ENCODE data around the gene ST6GAL1. TPM values are rescaled to one million over a fixed set of nuclear protein-coding genes. Genes with fewer than 3 reads are reported as not detected.
A peak's percentile ranks its signal among the peaks of the same experiment; 100 is the strongest.

Gene ST6GAL1
- total RNA-seq, 1 donor from 2014 or later = 59.9 TPM

DNA sequence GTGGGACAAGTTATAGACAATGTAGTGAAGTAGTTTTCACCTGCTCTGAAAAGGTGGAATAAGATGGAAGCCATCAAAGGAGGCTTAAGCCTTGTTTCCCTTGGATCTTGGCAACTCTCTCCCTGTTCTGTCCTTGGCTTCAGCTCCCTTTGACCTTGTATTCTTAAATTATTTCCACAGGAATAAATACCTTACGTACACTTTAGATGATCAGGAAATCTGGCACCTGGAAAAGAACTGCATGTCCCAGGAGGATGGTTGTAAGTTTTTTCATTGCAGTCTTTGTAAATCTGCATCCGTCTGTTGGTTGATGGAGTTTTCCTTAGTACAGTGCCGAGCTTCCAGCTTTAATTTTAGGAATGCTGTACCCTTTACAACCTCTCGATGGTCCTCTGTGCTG, 11.8 kb downstream of the ST6GAL1 start:
- Histone ChIP-seq H3K4me1 (peaks cover 9 to 35% of the 10 kb centered on the region in 2 donors), H3K27ac (peak overlapping the region; percentile 64 to 79), H3K36me3 (peaks cover 11 to 18% of the 10 kb centered on the region in 2 donors), H3K27me3 (no peaks in the 10 kb centered on the region), H3K9me3 (no peaks in the 10 kb centered on the region), H3K4me3 (no peak overlapping the region)
- TF ChIP-seq, protein P1, sequence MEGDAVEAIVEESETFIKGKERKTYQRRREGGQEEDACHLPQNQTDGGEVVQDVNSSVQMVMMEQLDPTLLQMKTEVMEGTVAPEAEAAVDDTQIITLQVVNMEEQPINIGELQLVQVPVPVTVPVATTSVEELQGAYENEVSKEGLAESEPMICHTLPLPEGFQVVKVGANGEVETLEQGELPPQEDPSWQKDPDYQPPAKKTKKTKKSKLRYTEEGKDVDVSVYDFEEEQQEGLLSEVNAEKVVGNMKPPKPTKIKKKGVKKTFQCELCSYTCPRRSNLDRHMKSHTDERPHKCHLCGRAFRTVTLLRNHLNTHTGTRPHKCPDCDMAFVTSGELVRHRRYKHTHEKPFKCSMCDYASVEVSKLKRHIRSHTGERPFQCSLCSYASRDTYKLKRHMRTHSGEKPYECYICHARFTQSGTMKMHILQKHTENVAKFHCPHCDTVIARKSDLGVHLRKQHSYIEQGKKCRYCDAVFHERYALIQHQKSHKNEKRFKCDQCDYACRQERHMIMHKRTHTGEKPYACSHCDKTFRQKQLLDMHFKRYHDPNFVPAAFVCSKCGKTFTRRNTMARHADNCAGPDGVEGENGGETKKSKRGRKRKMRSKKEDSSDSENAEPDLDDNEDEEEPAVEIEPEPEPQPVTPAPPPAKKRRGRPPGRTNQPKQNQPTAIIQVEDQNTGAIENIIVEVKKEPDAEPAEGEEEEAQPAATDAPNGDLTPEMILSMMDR (IDR thresholded peaks at IDR 0.05) = no peak
- intact Hi-C loops (cut with DNase I) = no loop called here
- no peak for DNase-seq (ENCODE audit: low spot score in 2 of 2)

DNA sequence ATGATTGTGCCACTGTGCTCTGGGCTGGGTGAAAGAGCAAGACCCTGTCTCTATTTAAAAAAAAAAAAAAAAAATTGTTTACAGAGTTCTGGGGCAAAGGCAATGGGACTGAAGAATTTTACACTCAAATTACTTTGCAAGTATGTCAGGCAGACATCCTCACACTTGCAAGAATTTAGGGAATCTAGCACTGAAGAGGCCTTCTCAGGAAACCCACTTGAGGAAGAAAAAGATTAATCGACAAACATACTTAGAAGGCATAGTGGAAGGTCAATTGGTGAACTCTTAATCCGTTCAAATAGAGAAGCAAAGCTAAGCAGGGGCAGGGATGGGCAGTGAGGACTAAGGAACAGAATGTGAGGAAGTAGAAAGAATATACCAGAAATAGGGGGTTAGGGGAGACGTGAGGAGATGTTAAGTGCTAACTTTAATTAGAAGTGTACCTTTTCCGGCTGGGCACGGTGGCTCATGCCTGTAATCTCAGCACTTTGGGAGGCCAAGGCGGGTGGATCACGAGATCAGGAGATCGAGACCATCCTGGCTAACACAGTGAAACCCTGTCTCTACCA, 15.0 kb downstream of the ST6GAL1 start:
- H3K4me3 ChIP-seq = no peak overlapping the region
- TF ChIP-seq, protein P1 (IDR thresholded peaks at IDR 0.05) = no peak
- intact Hi-C loops (cut with DNase I) = no loop called here

GRCh38 chr3:186946756-186947375, 16.5 kb downstream of the ST6GAL1 start:
- no peak overlapping the region for H3K4me3 ChIP-seq
- no peak for DNase-seq (ENCODE audit: low spot score in 2 of 2)
- peak overlapping the region; percentile 83 to 86 for H3K27ac ChIP-seq
- TF ChIP-seq, protein P1 (IDR thresholded peaks at IDR 0.05) = no peak
- intact Hi-C loops (cut with DNase I) = no loop called here
- H3K36me3 ChIP-seq = peaks cover 11 to 18% of the 10 kb centered on the region in 2 donors
- H3K4me1 ChIP-seq = peaks cover 8 to 20% of the 10 kb centered on the region in 2 donors
- no peaks in the 10 kb centered on the region for H3K27me3 ChIP-seq
- no peaks in the 10 kb centered on the region for H3K9me3 ChIP-seq

More for the DNA sequence above, 15.0 kb downstream of the ST6GAL1 start:
- Histone ChIP-seq H3K27ac (no peak overlapping the region), H3K9me3 (no peaks in the 10 kb centered on the region), H3K27me3 (no peaks in the 10 kb centered on the region), H3K4me1 (peaks cover 10 to 28% of the 10 kb centered on the region in 2 donors), H3K36me3 (peaks cover 11 to 18% of the 10 kb centered on the region in 2 donors)
- DNase-seq (ENCODE audit: low spot score in 2 of 2) = no peak

DNA sequence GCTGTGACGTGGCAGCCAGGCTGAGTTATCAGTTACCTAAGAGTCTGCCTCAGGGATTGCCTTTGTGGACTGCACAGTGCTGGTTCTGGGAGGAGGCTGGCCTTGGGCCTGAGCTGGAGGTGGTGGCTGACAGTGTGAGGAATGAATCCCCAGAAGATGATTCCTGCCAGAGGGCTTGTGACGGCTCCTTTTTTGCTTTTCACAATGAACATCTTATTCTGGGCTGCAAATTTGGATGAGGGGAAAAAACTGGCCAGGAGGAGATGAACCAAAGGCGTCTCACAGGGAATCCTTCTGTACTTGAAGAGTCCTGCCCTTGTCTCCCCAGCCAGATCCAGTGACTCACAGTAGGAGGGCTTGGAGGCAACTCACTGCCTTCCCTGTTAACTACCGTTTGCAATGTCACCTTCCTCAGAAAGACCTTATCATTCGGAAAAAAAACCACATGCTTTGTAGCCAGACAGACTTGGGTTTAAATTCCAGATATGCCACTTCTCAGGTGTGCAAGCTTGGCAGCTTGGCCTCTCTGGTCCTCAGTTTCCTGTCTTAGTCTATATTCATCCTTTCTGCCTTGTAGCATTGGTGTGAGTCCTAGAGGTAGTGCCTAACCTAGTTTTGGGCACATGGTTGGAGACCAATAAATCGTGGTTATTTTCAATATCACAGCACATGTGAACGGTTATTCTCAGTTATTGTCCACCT, 19.1 kb downstream of the ST6GAL1 start:
- DNase-seq (ENCODE audit: low spot score in 2 of 2) = no peak
- TF ChIP-seq, protein P1 (IDR thresholded peaks at IDR 0.05) = no peak
- no peaks in the 10 kb centered on the region for H3K9me3 ChIP-seq
- H3K4me1 ChIP-seq = peaks cover 10 to 29% of the 10 kb centered on the region in 2 donors
- H3K27me3 ChIP-seq = no peaks in the 10 kb centered on the region
- H3K27ac ChIP-seq = peak overlapping the region; percentile 83 to 86
- H3K36me3 ChIP-seq = peaks cover 2 to 5% of the 10 kb centered on the region in 2 donors
- H3K4me3 ChIP-seq = no peak overlapping the region
- intact Hi-C loops (cut with DNase I) = no loop called here

- TF ChIP-seq, protein P1 (IDR thresholded peaks at IDR 0.05) = no peak
- intact Hi-C loops (cut with DNase I) = no loop called here
- Histone ChIP-seq H3K27ac (peak overlapping the region; percentile 83 to 86), H3K4me3 (no peak overlapping the region), H3K27me3 (no peaks in the 10 kb centered on the region), H3K9me3 (no peaks in the 10 kb centered on the region), H3K36me3 (no peaks in the 10 kb centered on the region), H3K4me1 (peaks cover 10 to 31% of the 10 kb centered on the region in 2 donors)
- DNase-seq (ENCODE audit: low spot score in 2 of 2) = no peak
Observed at GRCh38 chr3:186950402-186951093, 20.2 kb downstream of the ST6GAL1 start.
